Colon (tissue), 2 donors: Measurements from ENCODE around the gene ZDHHC24.

ENCODE experiments used
- FAIRE-seq: peaks from 2 replicates; lab custom pipeline; 2012; peaks lifted over from hg19 to GRCh38; lab: Jason Lieb, UNC
- donor health status: control.
- donor health status: control.

Gene ZDHHC24

DNA sequence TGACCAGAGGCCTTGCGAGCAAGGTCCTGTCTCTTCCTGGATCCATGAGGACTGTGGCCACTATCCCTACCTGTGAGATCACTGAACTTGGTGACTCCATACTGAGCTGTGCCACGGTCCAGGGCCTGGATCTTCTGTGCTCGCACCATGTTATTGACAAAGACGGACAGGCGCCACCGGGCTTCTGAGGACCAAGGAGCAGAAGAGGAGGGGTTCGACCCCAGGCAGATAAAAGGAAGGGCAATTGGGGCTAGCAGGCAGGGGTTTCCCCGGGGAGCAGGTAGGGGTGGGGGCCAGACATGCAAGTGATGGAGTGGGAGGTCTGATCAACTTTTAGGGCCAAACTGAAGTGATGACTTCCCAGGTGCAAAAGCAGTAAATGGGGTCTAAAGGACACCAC lies 20.4 kb upstream of the ZDHHC24 start:
- no peak for FAIRE-seq

DNA sequence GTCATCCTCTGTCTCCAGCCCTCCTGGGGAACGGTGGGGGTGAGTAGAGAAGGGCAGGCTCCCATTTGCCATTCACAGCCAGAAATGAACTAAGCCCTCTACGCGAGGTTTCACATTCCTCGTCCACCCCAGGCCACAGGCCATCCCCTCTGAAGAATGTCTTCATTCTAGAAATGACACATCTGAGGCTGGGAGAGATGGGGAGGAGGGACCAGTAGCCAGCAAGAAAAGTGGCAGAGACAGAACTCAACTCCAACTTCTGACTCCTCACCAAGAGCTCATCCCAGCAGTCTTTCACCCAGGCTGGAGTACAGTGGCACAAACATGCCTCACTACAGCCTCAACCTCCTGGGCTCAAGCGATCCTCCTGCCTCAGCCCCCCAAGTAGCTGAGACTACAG lies 19.1 kb upstream of the ZDHHC24 start:
- FAIRE-seq: no peak

DNA sequence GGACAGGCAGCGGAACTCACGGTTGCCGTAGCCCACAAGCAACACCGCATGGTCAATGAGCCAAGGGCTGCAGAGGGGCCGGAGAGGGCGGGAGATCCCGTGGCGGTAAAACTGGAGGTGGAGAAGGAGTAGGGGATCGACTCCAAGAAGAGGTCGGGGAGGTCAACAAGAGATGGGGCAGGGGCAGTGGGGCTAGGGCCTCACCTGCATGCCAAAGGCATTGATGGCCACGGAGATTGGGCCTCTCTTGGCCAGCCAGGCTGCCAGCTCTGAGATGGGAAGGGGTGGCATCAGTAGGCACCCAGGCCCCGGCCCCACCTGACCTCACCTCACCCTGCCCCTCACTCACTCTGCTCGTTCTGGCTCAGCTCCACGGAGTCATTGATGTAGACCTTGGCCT lies 18.7 kb upstream of the ZDHHC24 start:
- FAIRE-seq: no peak

DNA sequence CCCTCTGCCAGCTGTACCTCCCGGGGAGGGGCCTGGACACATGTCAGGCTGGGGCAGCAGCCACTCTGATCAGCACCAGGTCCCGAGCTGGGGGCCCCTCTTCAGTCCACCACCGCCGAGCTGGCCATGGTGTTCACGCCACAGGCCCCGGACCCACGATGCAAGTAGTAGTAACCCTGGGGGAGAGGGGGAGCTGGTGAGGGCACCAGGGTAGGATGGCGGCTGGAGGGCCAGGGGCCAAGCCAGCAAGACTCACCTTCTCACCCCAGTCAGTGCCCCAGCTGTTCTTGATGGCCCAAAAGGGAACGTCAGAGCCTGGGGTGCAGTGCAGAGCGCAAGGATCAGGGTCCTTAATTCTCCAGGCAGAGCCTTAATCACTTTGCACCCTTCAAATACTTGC lies 18.0 kb upstream of the ZDHHC24 start:
- no peak for FAIRE-seq

DNA sequence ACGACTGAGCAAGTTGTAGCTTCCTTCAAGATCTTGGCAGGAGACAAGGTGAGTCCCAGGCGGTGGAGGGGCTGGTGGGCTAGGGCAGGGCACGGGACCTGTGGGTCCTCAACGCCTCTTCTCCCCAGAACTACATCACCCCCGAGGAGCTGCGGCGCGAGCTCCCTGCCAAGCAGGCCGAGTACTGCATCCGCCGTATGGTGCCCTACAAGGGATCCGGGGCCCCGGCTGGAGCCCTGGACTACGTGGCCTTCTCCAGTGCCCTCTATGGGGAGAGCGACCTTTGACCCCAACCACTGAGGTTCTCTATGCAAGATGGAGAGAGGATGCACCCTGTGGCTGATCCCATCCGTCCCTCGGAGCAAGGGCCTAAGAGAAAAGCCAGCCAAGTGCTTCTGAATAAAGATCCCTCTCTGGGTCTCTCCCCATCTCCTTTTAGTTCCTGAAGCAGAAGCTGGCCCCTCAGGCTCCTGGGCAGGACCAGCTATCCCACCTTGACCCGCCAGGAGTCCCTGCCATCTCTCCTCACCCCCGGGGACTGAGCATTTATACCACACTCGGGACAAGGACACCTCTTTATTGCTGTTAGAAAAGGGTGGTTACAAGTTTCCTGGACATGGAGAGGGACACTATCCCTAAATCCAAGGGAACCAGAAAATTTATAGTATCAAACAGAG lies 17.2 kb upstream of the ZDHHC24 start:
- FAIRE-seq: no peak

DNA sequence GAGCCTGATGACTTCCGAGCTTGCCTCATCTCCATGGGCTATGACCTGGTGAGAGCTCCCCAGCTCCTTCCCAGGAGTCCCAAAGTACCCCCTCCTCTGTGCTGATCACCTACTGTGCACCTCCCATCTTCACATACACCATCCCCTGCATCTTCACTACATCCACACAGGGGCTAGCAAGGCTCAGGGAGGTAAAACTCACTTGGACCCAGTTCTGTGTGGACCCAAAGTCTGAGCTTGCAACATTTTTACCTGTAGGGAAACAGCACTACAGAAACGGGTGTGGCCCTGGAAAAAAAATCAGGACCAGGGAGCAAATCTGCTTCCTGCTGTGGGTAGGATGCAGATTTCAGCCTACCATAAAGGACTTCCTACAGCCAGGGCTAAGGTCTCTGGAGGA lies 16.4 kb upstream of the ZDHHC24 start:
- no peak for FAIRE-seq

DNA sequence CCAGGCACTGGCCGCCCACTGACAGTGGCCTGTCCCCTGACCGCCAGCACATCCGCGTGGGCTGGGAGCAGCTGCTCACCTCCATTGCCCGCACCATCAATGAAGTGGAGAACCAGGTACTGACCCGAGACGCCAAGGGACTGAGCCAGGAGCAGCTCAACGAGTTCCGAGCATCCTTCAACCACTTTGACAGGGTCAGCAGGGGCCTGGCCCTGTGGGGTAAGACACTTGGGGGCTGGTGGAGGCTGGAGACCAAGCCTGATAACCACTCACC lies 16.1 kb upstream of the ZDHHC24 start:
- no peak for FAIRE-seq

DNA sequence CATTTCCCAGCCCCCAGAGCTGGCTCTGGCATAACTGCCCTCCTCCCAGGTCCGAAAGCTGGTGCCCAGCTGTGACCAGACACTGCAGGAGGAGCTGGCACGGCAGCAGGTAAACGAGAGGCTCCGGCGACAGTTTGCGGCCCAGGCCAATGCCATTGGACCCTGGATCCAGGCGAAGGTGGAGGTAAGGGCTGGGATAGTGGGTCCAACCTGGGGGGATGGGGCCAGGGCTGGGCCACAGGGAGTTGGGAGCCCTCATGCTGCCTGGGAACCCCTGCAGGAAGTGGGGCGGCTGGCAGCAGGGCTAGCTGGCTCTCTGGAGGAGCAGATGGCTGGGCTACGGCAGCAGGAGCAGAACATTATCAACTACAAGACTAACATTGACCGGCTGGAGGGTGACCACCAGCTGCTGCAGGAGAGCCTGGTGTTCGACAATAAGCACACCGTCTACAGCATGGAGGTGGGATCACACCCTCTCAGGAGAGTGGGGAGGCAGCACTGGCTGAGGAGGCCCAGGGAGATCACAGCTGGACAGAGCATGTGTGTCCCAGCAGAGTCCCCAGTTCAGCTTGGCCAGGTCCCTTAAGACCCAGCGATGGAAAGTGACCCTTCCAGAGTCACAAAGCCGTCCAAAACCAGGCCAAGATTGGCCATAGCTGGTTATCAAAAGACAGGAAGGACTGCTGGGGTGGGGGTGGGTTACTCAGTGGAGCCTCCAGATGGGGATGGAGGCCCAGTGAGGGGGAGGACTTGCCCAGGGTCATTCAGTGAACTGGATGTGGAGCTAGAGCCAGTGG lies 15.5 kb upstream of the ZDHHC24 start:
- no peak for FAIRE-seq

DNA sequence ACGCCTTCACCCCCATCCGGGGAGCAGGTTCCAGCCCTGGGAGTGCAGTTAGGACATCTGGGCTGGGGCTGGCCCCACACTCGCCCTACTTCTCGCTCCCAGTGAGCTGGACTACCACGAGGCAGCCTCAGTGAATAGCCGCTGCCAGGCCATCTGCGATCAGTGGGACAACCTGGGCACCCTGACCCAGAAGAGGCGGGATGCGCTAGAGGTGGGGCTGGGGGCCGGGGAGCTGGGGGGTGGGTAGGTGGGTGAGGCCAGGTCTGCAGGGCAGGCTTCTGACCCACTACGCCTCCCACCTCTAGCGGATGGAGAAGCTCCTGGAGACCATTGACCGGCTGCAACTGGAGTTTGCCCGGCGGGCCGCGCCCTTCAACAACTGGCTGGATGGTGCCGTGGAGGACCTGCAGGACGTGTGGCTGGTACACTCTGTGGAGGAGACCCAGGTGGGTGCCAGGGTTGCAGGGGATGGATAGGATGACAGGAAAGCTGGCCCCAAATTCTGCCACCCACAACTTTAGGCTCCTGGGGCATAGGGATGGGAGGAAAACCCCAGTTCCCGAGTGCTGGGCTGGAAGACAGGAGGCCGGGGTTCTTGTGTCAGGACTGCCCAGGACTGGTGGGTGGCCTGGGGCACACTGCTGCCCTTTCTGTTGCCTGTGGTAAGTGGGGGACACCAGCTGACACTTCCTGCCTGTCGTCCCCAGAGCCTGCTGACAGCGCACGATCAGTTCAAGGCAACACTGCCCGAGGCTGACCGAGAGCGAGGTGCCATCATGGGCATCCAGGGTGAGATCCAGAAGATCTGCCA lies 14.2 kb upstream of the ZDHHC24 start:
- no peak for FAIRE-seq

DNA sequence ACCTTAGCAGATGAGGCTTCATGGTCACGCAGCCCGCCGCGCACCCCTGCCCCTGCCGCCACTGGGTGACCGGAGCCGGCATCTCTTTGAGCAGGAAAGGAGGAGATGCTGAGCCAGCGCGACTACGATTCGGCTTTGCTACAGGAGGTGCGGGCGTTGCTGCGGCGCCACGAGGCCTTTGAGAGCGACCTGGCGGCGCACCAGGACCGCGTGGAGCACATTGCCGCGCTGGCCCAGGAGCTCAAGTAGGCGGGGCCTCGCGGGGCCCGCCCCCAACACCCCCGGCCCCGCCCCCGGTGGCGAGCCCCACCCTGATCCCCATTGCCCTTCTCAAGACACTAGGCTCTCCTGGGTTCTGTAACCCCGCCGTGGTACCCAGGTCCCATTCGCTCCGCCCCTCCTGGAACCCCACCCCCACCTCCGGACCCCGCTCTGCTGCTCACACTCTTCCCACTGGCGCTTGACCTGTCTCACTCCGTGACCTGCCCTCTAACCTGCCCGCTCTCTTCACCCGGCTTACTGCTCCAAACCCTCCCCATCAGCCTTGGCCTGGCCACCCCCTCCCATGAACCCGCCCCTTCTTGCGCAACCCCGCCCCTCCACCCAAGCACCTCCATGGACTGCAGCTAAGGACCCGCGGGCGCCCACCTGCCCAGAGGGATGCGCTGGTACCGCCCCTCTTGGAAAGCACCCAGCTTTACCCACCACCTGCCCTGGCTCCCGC lies 13.5 kb upstream of the ZDHHC24 start:
- FAIRE-seq: no peak

DNA sequence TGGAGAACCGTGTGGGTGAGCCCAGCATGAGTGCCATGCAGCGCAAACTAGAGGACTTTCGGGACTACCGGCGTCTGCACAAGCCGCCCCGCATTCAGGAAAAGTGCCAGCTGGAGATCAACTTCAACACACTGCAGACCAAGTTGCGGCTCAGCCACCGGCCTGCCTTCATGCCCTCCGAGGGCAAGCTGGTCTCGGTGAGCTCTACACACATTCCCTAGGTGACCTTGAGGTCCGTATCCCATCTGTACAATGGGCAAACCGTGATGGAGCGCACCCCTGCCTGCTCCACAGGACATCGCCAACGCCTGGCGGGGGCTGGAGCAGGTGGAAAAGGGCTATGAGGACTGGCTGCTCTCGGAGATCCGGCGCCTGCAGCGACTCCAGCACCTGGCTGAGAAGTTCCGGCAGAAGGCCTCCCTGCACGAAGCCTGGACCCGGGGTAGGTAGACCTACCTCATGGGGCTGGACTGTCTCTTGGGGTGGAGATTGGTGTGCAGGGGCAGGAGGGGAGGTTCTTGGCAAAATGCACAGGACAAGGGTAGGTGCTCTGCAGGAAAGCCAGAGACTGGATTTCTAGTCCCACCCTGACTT lies 12.0 kb upstream of the ZDHHC24 start:
- FAIRE-seq: no peak

DNA sequence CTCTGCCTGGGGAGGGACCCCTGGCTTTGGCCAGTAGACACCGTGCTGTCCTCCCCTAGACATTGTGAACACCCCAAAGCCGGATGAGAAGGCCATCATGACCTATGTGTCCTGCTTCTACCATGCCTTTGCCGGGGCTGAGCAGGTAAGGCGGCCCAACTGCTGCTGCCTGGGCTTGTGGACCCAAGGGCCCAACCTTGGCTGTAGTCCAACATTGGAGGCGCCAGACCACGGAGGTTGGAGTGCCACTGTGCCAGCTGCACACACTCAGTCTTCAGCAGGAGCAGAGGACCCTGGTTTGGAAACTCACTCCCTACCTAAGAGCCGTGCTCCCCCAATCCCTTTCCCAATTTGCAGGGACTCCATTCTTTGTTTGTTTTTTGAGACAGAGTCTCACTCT lies 10.2 kb upstream of the ZDHHC24 start:
- no peak for FAIRE-seq

DNA sequence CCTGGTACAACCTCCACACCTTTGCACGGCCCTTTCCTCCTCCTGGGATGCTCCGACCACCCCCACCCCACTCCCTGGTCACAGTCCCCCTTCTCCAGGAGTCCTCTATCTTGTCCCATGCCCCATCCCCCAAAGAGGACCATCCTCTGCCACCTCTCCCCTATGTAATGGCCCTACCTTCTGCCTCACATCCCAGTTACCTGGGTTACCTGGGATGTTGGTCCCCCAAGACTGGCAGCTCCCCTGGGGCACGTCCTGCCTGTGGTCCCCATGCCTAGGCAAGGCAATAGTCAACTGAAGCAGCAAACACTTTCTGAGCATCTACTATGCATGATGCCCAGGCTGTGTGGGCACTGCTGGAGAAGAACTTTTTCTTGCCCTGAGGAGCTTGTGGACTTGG lies 9.6 kb upstream of the ZDHHC24 start:
- no peak for FAIRE-seq

DNA sequence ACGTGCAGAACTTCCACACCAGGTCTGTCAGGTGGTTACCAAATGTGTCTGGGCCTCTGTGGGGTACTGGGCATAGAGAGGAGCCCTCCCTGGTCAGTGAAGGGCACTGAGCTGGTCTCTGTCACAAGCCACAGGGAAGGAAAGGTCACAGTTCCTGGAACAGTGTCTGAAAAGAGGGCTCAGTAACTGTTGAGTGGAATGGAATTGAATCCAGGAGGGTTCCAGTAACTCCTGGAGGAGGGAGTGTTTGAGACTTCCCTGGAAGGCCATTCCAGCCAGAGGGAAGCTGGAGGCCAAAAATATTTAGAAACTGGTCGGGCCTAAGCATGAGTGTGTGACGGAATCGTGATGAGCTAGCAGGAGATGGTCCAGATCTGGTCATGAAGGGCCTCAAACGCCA lies 8.8 kb upstream of the ZDHHC24 start:
- FAIRE-seq: no peak

DNA sequence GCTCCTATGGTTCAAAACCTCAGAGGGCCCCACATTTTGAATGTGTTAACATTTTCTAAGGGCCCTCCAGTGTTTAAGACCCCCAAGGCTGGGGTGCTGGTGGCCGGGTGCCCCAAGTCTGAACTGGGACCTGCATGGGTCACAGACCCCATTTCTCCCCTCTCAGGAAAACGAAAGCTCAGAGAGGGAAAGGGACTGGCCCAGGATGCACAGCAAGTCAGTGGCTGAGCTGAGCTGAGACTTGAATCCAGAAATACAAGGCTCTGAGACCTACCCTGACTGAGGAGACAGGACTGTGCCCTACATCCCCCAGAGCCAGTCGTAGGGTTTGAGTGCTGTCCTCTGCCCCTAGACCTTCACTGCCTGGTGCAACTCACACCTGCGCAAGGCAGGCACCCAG lies 5.0 kb upstream of the ZDHHC24 start:
- no peak for FAIRE-seq

DNA sequence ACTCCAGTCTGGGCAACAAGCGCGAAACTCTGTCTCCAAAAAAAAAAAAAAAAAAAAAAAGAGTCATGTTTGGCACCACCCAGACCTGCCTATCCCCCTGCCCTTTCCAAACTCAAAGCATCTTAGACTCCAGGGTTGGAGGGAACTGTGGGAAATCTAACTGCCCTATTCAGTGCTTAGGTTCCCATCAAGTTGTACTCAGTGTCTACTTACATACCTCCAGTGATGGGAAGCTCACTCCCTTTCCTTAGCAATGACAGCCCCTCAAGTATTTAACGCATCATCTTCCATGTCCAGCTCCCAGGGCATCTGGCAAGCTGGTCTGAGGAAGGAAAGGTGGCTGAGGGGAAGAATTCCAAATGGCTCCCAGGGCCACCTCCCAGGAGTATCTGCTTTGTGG lies 3.8 kb upstream of the ZDHHC24 start:
- FAIRE-seq: no peak

DNA sequence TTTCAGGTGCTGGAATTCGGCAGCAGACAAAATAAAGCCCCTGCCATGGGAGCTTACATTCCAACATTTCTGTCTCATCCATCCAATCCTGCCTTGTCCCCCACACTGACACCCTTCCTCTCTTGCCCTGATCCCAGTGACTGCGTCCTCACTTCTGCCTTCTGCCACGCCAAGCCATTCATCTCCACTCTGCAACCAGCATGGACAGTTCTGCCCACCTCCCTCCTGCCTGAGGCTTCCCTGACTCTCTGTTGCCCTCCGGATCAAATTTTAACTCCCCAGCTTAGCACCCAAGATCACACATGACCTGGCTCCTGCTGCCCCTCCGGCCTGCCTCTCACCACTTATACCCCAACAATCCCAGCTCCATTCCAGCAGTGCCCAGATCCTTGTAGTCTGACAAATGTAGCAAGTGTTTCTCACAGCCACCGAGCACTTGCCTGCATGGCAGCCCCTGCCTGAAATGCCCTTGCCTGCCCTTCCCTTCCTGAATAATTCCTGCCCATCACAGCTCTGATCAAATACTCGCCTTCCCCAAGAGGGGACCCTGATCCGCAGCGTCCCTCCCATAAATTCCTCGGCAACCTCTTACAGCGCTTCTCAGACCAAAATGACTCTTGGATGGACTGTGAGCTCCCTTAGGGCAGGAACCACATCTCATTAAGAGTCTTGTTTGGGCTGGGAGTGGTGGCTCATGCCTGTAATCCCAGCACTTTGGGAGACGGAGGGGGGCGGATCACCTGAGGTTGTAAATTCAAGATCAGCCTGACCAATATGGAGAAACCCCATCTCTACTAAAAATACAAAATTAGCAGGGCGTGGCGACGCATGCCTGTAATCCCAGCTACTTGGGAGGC lies 3.2 kb upstream of the ZDHHC24 start:
- FAIRE-seq: no peak

DNA sequence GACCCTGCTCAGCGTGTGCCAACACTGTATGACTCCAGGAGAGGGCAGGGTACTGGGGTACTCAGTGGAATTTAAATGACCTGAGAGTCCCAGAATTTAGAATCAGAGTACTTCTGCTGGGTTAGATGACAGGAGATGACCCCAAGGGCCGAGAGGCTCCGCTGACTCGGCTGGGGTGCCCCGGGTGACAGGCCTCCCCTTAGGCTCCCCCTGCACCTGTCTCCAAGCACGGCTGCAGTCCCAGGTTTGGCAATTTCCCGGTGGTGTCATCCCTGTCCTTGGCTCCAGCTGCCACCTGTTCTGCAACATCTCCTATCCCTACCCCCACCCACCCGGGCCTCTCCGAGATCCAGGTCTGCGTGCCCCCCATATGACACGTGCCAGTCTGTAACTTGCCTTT lies 2.2 kb upstream of the ZDHHC24 start:
- no peak for FAIRE-seq

DNA sequence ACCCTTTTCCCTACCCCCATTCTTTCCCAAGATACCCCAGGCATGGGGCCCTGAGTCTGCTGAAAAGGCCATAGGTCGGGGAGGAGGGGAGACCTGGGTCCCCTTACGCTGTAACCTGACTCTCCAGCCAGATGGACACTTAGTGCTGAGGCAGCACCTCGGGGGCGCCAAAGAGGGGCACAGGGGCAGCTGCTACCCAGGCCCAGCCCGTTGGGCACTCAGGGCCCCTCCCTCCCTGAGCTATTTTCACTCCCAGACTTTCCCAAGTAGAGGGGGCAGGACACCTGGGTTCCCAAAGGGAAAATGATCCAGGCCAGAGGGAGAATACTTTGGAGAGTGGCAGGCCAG lies 1.8 kb upstream of the ZDHHC24 start:
- FAIRE-seq: no peak

DNA sequence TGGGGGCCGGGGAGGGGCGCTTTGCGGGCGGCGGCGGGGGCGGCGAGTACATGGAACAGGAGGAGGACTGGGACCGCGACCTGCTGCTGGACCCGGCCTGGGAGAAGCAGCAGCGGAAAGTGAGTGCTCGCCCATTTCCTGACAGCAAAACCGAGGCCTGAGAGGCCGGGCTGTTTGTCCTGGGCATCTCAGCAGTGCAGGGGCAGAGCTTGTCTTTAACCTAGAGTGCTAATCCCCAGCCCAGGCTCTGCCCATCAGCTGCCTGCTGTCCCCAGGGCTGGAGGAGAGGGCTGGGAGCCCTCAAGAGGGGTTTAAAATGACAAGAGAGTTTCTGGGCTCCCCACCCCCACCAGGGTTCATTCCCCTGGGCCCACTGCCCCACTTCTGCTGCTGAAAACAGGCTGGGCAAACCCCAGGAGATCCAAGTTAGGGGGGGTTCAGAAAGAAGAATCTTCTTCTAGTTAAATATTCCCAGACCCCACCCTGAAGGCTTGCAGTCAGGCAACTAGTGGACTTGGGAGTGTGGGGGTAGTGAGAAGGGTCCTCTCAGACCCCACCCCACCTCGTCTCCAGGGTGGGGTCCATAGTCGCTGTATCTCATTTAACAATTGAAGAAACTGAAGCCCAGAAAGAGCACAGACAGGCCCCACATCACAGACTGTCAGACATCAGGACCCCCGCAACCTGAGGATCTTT lies 1.3 kb upstream of the ZDHHC24 start:
- no peak for FAIRE-seq
